GM19239 (cell line): ENCODE measurements around the gene STEAP4.

ENCODE experiments used
- DNase-seq: peaks from one replicate; pipeline ENCODE4 v3.0.0; 2011; ENCODE audit warnings: low spot score; ENCODE audit not compliant: insufficient read length
- FAIRE-seq: peaks from 2 replicates; lab custom pipeline; 2011; peaks lifted over from hg19 to GRCh38; lab: Jason Lieb, UNC

The STEAP4 gene

DNA sequence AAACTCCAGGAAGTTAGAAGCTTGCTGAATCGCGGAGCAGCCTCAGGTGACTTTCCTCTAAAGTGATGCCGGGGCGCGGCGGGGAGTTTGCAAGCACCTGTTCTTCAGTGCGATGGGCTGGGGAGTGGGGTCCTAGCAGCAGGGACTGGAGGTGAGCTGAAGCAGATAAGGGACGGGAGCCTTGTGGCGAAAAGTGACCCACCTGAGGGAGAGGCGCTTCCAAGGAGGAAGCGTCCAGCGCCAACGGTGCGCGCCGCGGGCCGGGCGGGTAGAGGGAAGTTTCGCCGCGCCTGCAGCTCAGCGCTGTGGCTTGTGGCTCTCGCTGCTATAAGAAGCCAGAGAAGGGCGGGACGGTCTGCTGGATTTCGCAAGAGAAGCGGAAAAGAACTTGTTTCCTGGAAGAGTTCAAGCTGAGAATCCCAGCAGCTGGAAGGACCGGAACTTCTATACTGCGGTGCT lies at the start of gene STEAP4:
Gene STEAP4, minus strand, starts transcription at position 305 of the 459 bp plus-strand sequence. CDS start 22,625 bp downstream, outside the sequence.
- FAIRE-seq = no peak

DNA sequence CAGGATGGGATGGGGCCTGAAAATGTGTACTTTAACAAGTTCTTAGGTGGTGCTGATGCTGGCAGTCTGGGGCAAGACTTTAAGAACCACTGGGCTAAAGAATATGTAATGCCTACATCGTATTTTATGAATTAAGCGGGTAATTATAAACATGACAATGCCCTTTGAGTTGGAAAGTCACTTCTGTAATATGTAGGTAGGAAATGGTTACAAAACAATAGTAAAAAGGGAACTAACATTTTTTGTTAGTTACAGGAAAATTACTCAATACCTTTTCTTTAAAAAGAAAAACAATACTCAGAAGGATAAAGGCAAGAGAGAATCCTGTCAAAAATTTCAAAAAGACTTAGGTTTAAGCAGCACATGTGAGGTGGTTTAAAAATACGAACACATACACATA lies 48.3 kb upstream of the STEAP4 start:
- no peak for FAIRE-seq
- no peak for DNase-seq

More for the DNA sequence above, at the start of gene STEAP4:
- DNase-seq = no peak

DNA sequence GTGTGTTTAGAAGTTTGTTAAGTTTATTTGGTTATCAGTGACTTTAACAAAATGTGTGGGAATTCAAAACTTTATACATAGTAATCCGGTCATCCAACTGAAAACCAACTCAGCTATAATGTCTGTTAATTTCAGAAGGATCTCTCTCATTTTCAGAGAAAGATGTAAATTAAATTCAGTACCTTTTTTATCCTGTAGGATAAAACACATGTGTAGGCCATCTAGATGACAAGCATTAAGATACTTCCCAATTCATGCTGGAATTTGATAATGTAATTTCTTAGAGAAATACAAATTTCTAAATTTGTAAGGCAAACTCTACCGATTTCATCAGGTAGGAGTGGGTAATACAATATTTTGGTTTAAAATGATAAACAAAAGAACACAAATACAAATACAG lies 43.4 kb upstream of the STEAP4 start:
- FAIRE-seq (no peak), DNase-seq (no peak)

DNA sequence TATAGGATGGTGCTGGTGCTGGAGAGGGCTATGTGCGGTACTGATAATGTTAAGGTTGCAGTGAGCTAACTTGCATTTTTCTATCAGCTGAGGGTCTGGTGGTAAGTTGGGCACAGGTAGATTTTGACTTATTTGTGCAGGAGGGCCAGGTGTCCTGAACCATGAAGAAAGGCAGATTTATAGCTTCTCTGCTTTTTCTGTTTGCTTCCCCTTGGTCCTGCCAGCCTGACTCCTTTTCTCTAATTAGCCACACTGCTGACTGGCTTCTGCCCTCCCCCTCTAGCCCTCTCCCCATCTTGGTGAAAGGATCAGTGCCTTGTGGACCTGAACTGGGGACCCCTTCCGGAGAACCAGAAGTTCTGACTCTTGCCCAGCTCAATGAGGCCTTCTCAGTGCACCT lies 40.8 kb upstream of the STEAP4 start:
- no peak for DNase-seq
- FAIRE-seq = no peak

DNA sequence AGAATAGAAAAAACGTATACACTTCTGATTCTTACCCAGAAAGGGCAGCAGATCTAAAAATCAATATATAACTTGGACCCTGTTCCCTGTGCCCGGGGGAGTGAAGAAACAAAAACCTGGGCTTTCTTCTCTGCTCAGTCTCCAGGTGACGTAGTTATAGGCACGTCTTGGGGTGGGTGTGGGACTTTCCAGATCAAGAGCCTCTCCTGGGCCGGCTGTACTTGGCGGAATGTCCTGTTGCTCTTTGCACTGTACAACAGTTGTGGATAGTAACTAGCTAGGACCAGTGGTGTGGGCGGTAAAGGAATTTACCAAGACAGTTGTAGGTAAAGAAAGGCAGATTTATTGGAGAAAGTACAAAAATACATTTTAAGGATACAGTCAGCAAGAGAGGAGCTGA lies 40.4 kb upstream of the STEAP4 start:
- no peak for FAIRE-seq
- no peak for DNase-seq

DNA sequence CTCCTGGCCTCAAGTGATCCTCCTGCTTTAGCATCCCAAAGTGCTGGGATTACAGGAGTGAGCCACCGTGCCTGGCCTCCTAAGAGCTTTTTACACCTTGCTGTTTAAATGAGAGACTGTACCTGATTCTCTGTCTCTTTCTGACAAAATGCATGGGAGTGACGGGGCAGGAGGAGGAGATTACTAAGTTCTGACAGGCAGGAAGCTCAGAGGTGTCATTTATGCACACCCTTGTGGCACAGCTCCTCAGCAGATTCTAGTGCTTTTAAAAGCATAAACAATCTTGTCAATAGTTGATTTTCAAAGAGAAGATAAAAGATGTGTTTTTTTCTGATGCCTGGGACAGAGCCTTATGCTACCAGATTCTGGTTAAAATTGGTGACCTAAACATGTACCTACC lies 39.7 kb upstream of the STEAP4 start:
- DNase-seq (no peak), FAIRE-seq (no peak)

DNA sequence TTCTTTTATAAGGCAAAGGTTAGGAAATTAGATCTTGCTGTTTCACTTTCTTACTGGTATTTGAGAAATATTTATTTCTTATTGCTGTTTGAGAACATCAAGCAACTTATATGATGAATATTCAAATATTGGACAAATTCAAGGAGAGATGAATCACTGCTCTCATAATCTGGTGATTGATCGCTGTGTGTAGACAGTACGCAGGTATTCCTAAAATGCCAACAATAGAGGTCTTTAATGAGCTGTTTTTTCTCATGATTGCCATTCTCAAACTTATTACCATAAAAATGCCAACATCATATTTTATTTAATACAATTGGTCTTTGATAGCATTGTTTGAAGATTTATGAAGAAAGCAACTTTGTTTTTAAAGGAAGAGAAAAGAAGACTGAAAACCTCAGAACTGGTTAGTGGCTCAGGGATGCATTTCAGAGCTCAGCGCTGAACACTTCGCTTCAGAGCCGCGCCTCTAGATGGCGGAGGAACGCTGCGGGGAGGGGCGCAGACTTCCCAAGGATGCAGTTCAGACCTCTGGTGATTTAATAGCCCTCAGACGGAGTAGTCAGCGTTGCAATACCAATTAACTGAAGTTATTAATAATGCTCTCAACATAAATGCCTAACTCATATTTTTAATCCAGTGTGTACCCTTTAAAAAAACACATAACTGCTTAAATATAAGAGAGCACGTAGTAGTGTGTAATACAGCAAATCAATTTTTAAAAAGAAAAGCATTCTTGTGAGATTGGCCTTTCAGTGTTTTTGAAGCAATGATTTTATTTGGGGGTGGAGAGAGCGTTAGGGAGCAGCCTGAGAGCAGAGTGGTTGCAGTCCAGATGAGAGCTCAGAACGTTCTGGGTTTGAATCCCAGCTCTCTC lies 38.5 kb upstream of the STEAP4 start:
- no peak for DNase-seq
- peak; percentile 57 for FAIRE-seq

DNA sequence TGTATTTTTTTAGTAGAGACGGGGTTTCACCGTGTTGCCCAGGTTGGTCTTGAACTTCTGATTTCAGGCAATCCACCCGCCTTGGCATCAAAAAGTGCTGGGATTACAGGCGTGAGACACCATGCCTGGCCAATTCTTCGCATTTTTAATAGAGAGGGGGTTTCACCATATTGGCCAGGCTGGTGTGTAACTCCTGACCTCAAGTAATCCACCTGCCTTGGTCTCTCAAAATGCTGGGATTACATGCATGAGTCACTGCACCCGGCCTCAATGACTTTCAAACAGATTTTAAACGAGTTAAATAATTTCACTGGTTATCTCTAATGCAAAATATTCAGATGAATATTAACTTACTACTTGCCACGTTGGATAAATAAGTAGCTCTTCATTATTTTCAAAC lies 37.6 kb upstream of the STEAP4 start:
- DNase-seq = no peak
- FAIRE-seq = no peak

DNA sequence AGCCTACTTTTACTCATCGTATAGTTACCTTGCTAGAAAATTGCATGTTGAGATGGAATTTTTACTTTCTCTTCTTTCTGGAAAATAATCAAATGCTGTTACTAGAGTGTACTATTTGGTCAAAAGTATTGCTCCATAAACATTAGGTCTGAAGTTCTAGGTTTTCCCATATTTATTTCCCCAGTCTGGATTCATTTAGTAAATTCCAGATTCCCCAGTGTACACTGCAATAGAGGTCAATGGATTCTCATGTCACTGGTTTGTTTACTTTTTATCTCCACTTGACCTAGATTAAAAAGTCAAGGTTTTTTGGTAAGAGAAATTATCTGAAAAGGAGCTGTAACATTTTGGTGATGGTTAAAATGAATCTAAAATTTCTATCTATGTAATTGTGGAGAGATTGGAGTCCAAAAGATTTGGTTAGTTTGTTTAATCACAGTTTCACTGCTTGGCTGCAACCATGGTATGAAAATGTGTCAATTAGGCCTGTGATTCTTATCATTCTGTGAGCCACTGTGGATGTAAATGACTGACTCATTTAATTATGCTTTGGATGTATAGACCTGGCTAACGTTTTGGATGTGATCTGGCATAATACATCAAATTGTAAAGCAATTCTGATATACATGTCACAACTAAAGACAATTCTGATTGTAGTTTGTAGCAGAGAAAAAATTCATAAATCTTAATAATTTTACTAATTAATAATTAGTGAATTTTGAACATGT lies 32.7 kb upstream of the STEAP4 start:
- DNase-seq (no peak), FAIRE-seq (no peak)

DNA sequence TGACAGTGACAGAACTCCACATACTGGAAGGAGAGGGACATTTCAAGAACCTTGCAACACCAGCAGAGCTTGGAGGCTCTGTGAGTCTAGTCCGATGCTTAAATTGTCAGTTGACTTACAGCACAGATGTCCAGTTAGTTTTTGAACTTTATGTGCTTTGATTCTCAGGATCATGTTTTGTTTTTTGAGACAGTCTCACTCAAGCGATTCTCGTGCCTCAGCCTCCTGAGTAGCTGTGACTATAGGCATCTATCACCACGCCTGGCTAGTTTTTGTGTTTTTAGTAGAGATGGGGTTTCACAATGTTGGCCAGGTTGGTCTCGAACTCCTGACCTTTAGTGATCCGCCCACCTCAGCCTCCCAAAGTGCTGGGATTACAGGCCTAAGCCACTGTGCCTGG lies 31.8 kb upstream of the STEAP4 start:
- no peak for DNase-seq
- FAIRE-seq = no peak

DNA sequence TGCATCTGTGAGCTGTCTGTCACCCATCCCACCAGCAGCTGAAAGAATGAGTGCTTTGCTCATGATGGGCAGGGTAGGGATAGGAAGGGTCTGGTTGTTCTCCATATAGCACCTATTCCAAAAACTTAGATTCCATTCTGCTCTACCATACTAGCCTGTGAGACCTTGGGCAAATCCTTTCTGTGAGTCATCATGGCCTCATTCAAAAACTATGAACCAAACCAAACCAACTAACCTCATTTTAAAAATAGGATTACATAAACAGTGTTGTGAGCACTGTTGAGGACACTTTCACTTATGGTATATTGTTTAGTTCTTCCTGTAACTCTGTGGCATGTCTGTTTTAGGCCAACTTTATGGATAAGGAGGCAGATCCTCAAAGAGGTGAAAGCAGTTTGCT lies 30.9 kb upstream of the STEAP4 start:
- FAIRE-seq = no peak
- no peak for DNase-seq

DNA sequence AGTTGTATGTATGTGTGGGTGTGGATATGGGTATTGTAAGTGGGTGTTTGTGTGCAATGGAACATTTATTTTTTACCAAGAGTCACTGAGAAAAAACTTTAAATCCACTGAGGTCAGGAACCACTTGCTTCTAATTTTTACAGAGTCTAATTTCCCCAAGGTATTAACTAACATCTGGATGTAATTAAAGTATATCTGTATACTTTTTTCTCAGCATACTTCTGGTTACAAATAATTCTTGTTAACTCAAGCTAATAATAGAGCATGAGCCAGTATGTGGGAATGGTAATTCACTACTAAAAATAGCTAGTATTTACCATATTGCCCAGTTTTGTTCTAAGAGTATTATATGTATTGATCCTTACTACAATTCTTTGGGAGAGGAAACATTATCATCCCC lies 24.6 kb upstream of the STEAP4 start:
- no peak for FAIRE-seq
- no peak for DNase-seq

DNA sequence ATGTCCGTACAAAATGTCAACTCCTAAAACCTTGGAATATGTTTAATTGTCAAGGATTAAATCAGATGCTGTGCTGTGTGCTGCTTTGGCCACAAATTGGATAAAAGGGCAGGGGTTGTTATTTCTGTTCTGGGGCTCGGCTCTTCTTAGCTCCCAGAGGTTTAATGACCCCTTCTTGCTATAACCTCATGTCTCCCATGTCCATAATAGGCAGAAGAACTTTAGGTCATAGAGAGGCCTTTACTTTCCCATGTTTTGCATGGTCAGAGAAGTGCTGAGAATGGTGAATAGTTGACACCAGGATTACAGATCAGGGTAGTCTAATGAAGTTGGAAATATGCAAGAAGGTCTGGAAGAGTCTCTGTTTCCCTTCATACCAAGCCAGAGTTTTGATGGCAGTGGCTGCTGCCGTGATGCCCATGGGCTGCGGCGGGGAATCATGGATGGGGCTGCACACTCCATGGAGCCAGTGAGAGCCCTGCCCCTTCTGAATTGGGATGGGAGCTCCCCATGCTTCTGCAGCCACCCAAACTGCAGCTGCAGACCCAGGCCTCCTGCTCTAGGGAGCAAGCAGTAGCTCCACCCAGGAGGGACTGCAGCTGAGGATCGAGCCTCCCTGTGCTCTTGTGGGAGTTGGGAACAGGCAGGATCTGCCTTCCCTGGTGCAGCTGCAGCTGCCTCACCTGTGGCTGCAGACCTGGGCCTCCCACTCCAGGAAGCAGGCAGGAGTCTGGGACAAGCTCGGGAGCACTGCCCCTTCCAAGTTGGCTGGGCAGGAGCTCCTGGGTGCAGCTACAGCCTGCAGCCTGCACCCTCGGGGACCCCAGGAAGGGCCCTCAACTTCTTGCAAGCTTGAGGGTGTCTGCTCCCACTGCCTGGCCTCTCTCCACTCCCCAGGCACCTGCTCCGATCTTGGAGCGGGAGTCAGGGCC lies 23.1 kb upstream of the STEAP4 start:
- no peak for FAIRE-seq

DNA sequence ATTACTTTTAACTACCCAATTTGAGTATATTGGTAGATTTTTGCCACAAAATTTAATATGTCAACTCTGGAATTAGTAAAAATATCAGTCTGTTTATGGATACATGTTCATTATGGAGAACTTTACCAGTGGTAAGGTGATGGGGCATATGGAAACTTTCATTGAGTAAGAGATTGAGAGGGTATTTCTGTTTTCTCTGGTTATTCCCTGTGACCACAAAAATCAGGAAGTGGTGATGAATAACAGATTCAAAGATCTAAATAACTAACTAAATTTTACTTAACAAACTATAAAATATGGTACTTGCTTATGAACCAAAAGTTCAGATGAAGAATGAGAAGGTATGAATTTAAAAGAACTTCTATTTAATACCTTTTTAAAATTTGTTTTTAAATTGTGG lies 22.1 kb upstream of the STEAP4 start:
- DNase-seq = no peak
- FAIRE-seq = no peak

More for the DNA sequence above, 23.1 kb upstream of the STEAP4 start:
- DNase-seq = no peak

DNA sequence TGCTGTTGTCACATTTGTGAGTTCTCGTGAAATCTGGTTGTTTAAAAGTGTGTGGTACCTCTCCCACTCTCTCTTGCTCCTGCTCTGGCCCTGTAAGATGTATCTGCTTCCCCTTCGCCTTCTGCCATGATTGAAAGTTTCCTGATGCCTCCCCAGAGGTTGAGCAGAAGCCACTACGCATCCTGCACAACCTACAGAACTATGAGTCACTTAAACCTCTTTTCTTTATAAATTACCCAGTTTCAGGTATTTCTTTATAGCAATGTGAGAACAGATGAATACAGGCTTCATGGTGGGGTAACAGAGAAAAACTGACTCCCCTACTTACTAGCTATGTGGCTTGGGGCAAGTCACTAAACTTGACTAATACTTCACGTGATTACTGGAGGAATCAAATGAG lies 18.0 kb upstream of the STEAP4 start:
- DNase-seq = no peak
- no peak for FAIRE-seq

DNA sequence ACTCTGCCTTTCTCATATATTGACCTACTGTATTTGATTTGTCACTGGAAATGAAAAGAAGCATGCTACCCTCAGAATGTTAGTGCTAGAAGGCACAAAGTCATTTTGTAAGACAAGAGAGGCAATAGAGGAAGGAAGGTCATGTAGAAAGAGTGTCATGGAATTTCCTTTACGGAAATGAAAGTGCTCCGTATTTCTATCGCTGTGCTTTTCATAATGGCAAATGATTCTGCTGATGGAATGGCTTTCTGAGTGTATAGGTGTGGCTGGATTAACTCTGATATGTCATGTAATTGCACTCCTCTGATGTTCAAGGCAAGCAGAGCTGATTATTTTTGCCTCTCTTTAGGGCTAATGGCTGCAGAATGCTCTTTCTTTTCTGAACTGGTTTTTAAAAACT lies 15.5 kb upstream of the STEAP4 start:
- no peak for FAIRE-seq
- no peak for DNase-seq

DNA sequence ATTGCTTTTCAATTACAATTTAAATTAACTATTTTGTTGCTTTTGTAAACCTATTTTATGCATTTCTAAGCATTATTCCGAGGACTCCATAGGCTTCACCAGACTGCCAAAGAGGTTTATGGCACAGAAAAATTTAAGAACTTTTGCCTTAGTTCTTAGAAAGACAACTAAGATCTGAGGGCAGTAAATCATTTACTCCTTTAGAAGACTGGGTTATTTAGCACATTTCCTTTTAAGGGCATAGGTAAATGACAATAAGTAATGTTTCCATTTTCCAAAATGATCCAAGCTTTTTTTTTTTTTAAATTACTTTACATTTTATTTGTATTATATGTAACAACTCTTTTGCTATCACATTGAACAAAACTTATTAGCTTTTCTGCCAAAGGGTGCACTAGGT lies 15.0 kb upstream of the STEAP4 start:
- FAIRE-seq = no peak
- no peak for DNase-seq

DNA sequence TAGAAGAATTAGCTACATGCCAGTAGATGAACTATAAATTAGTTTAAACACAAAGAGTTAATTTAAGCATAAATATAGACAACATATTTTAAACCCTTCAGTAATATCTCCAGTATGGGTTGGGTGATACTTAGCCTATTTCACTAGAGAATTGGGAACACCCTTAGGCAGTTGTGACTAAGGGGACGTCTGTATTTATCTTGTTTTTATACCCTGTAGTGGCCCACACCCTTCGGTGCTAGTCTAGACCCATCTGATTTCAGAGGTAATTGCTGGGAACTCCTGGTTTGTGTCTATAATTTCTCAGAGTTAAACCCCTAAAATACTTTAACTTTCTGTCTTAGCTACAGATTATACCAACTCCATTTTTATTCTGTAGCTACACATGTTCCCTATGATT lies 11.5 kb upstream of the STEAP4 start:
- FAIRE-seq (no peak), DNase-seq (no peak)

DNA sequence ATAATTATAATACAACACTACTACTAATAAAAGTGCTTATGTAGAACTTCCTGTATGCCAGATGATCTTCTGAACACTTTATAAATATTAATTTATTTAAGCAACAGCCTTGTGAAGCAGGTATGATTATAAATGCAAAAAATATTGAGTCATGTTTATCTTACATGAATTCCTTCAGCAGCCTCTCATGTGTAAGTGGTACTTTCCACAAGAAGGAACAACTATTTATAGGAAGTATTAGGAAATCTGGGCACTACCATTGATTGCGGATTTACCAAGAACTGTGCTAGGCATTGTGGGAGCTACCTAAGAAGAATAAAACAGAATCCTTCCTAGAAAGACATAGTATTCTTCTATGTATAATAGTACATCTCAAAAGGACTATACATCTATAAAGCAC lies 10.7 kb upstream of the STEAP4 start:
- DNase-seq (no peak), FAIRE-seq (no peak)

DNA sequence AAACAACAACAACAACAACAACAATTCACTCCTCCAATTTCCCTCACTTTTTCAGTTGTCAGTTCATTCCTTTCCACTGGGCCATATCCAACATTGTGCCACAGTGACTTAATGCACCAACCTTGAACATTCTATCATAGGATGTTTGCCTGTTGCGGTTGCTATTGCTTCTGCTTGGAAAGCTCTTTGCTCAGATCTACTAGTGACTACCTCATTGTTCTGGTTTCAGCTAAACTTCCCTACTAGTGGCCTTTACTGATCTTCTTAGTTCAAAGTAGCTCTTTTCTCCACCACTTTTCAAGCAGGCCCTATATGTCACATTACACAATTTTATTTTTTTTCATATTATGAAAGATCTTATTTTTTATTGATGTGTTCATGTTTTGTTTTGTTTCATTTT lies 9.8 kb upstream of the STEAP4 start:
- no peak for DNase-seq
- FAIRE-seq = no peak
